ENCODE measurements around the gene CHD9NB. TPM values are rescaled to one million over a fixed set of nuclear protein-coding genes. Genes with fewer than 3 reads are reported as not detected.
A peak's percentile ranks its signal among the peaks of the same experiment; 100 is the strongest.
"Not testable (repeated sequence)": the region's sequence is repeated elsewhere in the genome, so short reads cannot be mapped to it uniquely, and the experiment has no call there.

Gene CHD9NB
- polyA plus RNA-seq, 3 donors, result not detected

GRCh38 chr16:53053967-53054669, 1.4 kb upstream of the CHD9NB start:
- no peak for DNase-seq
- 31% methylated on average over 4 of the region's 13 CpGs for WGBS (ENCODE audit: insufficient coverage)
- Histone ChIP-seq H3K27me3 (ENCODE audit: control insufficient read depth in 2 of 2, insufficient read depth in 2 of 2, low read length in 2 of 2) (no peaks in the 10 kb centered on the region), H3K9ac (ENCODE audit: insufficient read depth, low read length, poor library complexity, severe bottlenecking) (peak overlapping the region; percentile 81), H3K4me1 (ENCODE audit: control insufficient read depth in 1 of 2, insufficient read depth in 2 of 2, low read length in 2 of 2) (peaks cover 29 to 37% of the 10 kb centered on the region in 2 donors), H3K4me2 (replicated peaks; ENCODE audit: extremely low read depth, low read length, poor library complexity, severe bottlenecking) (peak overlapping the region; percentile 86), H3K9me3 (replicated peaks in 1 of 2; ENCODE audit: control insufficient read depth in 1 of 2, insufficient read depth in 1 of 2, low read length in 2 of 2) (no peaks in the 10 kb centered on the region), H2AFZ (ENCODE audit: insufficient read depth, low read depth, low read length, poor library complexity, severe bottlenecking) (peak overlapping the region; percentile 100), H4K20me1 (ENCODE audit: insufficient read depth, low read length) (no peaks in the 10 kb centered on the region), H3K36me3 (replicated peaks in 1 of 2; ENCODE audit: control insufficient read depth in 1 of 2, insufficient read depth in 2 of 2, low read length in 2 of 2) (no peaks in the 10 kb centered on the region), H3K79me2 (ENCODE audit: insufficient read depth, low read length) (peaks cover 35% of the 10 kb centered on the region), H3K4me3 (replicated peaks in 1 of 3; ENCODE audit: low read depth in 2 of 3, low read length in 3 of 3) (peak overlapping the region; percentile 78 to 96 (median 93)), H3K27ac (ENCODE audit: low read depth in 1 of 2, low read length in 2 of 2) (peak overlapping the region in 1 of 2 donors; percentile 81)
- TF ChIP-seq CTCF (IDR thresholded peaks at IDR 0.05), result no peak
- Mint-ChIP-seq H3K4me3 (peak overlapping the region; percentile 83 to 95), H3K27ac (peak overlapping the region in 4 of 7 donors; percentile 42 to 82 (median 74)), H3K27me3 (ENCODE audit: low read depth in 3 of 3) (peaks cover 3 to 6% (median 5%) of the 10 kb centered on the region in 3 donors), H3K9me3 (no peaks in the 10 kb centered on the region), H3K36me3 (peaks cover 3 to 5% of the 10 kb centered on the region in 2 donors), H3K4me1 (peaks cover 43% of the 10 kb centered on the region)
- intact Hi-C loops (cut with micrococcal nuclease), result loop anchor here (2.0 kb wide), 1 partner anchor 77 kb away; no protein-coding TSS in a partner anchor

GRCh38 chr16:53051255-53051654, 1.4 kb downstream of the CHD9NB start:
- H3K36me3 ChIP-seq (replicated peaks in 1 of 2; ENCODE audit: control insufficient read depth in 1 of 2, insufficient read depth in 2 of 2, low read length in 2 of 2); H3K27me3 Mint-ChIP-seq (ENCODE audit: low read depth in 3 of 3); H3K9ac ChIP-seq (ENCODE audit: insufficient read depth, low read length, poor library complexity, severe bottlenecking); H3K27me3 ChIP-seq (ENCODE audit: control insufficient read depth in 2 of 2, insufficient read depth in 2 of 2, low read length in 2 of 2); H3K4me3 ChIP-seq (replicated peaks in 1 of 3; ENCODE audit: low read depth in 2 of 3, low read length in 3 of 3); H3K27ac Mint-ChIP-seq; H3K27ac ChIP-seq (ENCODE audit: low read depth in 1 of 2, low read length in 2 of 2); H3K4me2 ChIP-seq (replicated peaks; ENCODE audit: extremely low read depth, low read length, poor library complexity, severe bottlenecking); H2AFZ ChIP-seq (ENCODE audit: insufficient read depth, low read depth, low read length, poor library complexity, severe bottlenecking); H4K20me1 ChIP-seq (ENCODE audit: insufficient read depth, low read length); H3K36me3 Mint-ChIP-seq; H3K4me3 Mint-ChIP-seq; intact Hi-C loops (cut with micrococcal nuclease); H3K9me3 ChIP-seq (replicated peaks in 1 of 2; ENCODE audit: control insufficient read depth in 1 of 2, insufficient read depth in 1 of 2, low read length in 2 of 2); H3K9me3 Mint-ChIP-seq; DNase-seq: not testable (repeated sequence)
- WGBS (ENCODE audit: insufficient coverage), result no CpG with 5 or more reads among the region's 4 CpGs
- H3K79me2 ChIP-seq (ENCODE audit: insufficient read depth, low read length), result peaks cover 14% of the 10 kb centered on the region
- peaks cover 26% of the 10 kb centered on the region for H3K4me1 Mint-ChIP-seq
- H3K4me1 ChIP-seq (ENCODE audit: control insufficient read depth in 1 of 2, insufficient read depth in 2 of 2, low read length in 2 of 2), result peaks cover 24 to 32% of the 10 kb centered on the region in 2 donors
